Upper lobe of right lung (tissue), 1 donor: Measurements from ENCODE around the gene KPNA2. TPM values are rescaled to one million over a fixed set of nuclear protein-coding genes. Genes with fewer than 3 reads are reported as not detected.
A peak's percentile ranks its signal among the peaks of the same experiment; 100 is the strongest.
"Not testable (repeated sequence)": the region's sequence is repeated elsewhere in the genome, so short reads cannot be mapped to it uniquely, and the experiment has no call there.

Experiments
- ATAC-seq: fragments of 200-7000 bp; cut with Tn5 transposase; one replicate; pipeline ENCODE4 v1.9.1; 2020; ENCODE audit warnings: mild to moderate bottlenecking, moderate library complexity
- DNase-seq: peaks from one replicate; pipeline ENCODE4 v3.0.0-alpha.2; 2020
- H3K27ac ChIP-seq: fragments of 200-600 bp; one replicate; pipeline ENCODE4 v1.8.0; 2022
- H3K27me3 ChIP-seq: fragments of 200-600 bp; one replicate; pipeline ENCODE4 v1.8.0; 2022; ENCODE audit warnings: mild to moderate bottlenecking
- H3K36me3 ChIP-seq: fragments of 200-600 bp; one replicate; pipeline ENCODE4 v1.8.0; 2022
- H3K4me1 ChIP-seq: fragments of 200-600 bp; one replicate; pipeline ENCODE4 v1.8.0; 2022
- H3K4me3 ChIP-seq: fragments of 200-600 bp; one replicate; pipeline ENCODE4 v1.8.0; 2022; ENCODE audit warnings: mild to moderate bottlenecking
- H3K9me3 ChIP-seq: fragments of 200-600 bp; one replicate; pipeline ENCODE4 v1.8.0; 2022
- CTCF ChIP-seq: fragments of 200-600 bp; IDR thresholded peaks from one replicate; pipeline ENCODE4 v1.8.0; 2022; ENCODE audit warnings: antibody characterized with exemption
- intact Hi-C: fragments of 100-400 bp; cut with DNase I; formaldehyde crosslinking; loops from one replicate; pipeline ENCODE4 v1.11.0; 2022
- total RNA-seq: library from RNA; stranded (reverse); fragmentation: NEBNext Ultra II Directional; extraction: Animal tissue kit (Norgen Biotek cat#: 25700); gene quantifications from one replicate; pipeline ENCODE4 v1.2.1, GENCODE V29; 2021
- donor health status: DM: no; HTN: yes; CAD: no; lungs with severe emphysema.

KPNA2 gene
- total RNA-seq, 1 donor from 2014 or later = 27.0 TPM

GRCh38 chr17:68019336-68019674 is 16.2 kb upstream of the KPNA2 start:
- intact Hi-C loops = no loop called here
- H3K9me3 ChIP-seq = no peaks in the 10 kb centered on the region
- no peaks in the 10 kb centered on the region for H3K36me3 ChIP-seq
- H3K27me3 ChIP-seq = no peaks in the 10 kb centered on the region
- H3K4me3 ChIP-seq = peak overlapping the region; percentile 19
- peaks cover 6% of the 10 kb centered on the region for H3K4me1 ChIP-seq
- no peak for TF ChIP-seq CTCF
- H3K27ac ChIP-seq = no peak overlapping the region
- no peak for ATAC-seq
- DNase-seq = no peak

GRCh38 chr17:68019675-68020408 is 15.7 kb upstream of the KPNA2 start:
- DNase-seq = peak; percentile 97
- no peaks in the 10 kb centered on the region for H3K27me3 ChIP-seq
- H3K36me3 ChIP-seq = no peaks in the 10 kb centered on the region
- peak; percentile 50 for TF ChIP-seq CTCF
- no peaks in the 10 kb centered on the region for H3K9me3 ChIP-seq
- H3K4me3 ChIP-seq = peak overlapping the region; percentile 67
- H3K27ac ChIP-seq = peak overlapping the region; percentile 88
- intact Hi-C loops = no loop called here
- peaks cover 6% of the 10 kb centered on the region for H3K4me1 ChIP-seq
- ATAC-seq = peak; percentile 99

- Histone ChIP-seq H3K27me3 (no peaks in the 10 kb centered on the region), H3K4me3 (peak overlapping the region; percentile 67), H3K4me1 (peaks cover 6% of the 10 kb centered on the region), H3K36me3 (no peaks in the 10 kb centered on the region), H3K27ac (peak overlapping the region; percentile 88), H3K9me3 (no peaks in the 10 kb centered on the region)
- intact Hi-C loops = no loop called here
- ATAC-seq (peak; percentile 2), DNase-seq (no peak)
- no peak for TF ChIP-seq CTCF
Measured at GRCh38 chr17:68020409-68020756, 15.2 kb upstream of the KPNA2 start.

GRCh38 chr17:68020791-68021190 is 14.7 kb upstream of the KPNA2 start:
- Histone ChIP-seq H3K4me3 (peak overlapping the region; percentile 67), H3K27ac (peak overlapping the region; percentile 88)
- H3K9me3 ChIP-seq, H3K27me3 ChIP-seq, H3K36me3 ChIP-seq, ATAC-seq, intact Hi-C loops, DNase-seq, H3K4me1 ChIP-seq: not testable (repeated sequence)

- TF ChIP-seq CTCF = no peak
- H3K27ac ChIP-seq = no peak overlapping the region
- ATAC-seq = no peak
- no peak for DNase-seq
- H3K4me3 ChIP-seq = no peak overlapping the region
- H3K27me3 ChIP-seq = no peaks in the 10 kb centered on the region
- intact Hi-C loops = no loop called here
- peaks cover 6% of the 10 kb centered on the region for H3K4me1 ChIP-seq
- no peaks in the 10 kb centered on the region for H3K9me3 ChIP-seq
- H3K36me3 ChIP-seq = no peaks in the 10 kb centered on the region
Measured at GRCh38 chr17:68021963-68022362, 13.6 kb upstream of the KPNA2 start.

- H3K9me3 ChIP-seq, intact Hi-C loops, H3K4me1 ChIP-seq, DNase-seq, ATAC-seq, H3K27ac ChIP-seq, H3K36me3 ChIP-seq, H3K4me3 ChIP-seq, H3K27me3 ChIP-seq: not testable (repeated sequence)
Measured at GRCh38 chr17:68022547-68022946, 13.0 kb upstream of the KPNA2 start.
